GM12878 (cell line): ENCODE results near the gene PAPSS2. TPM values are rescaled to one million over a fixed set of nuclear protein-coding genes. Genes with fewer than 3 reads are reported as not detected.

Experiments
- ATAC-seq: fragments of 200-7000 bp; cut with Tn5 transposase; 3 replicates; pipeline ENCODE4 v1.9.1; 2020; ENCODE audit warnings: mild to moderate bottlenecking, moderate library complexity
- BruUV-seq: library from RNA; stranded (reverse); fragments of 400-500 nt; replicated peaks from 2 replicates; lab custom pipeline; 2021; lab: Mats Ljungman, UMichigan
- CTCF ChIA-PET: fragments of 300-600 bp; sonication (Branson Sonifier 250); formaldehyde crosslinking; extraction: SDS; loops from one replicate; lab custom pipeline; 2021; ENCODE audit warnings: inconsistent platforms; lab: Yijun Ruan, JAX
- POLR2A ChIA-PET: fragments of 350-600 bp; formaldehyde crosslinking; extraction: SDS; loops from one replicate; lab custom pipeline; 2021; ENCODE audit warnings: inconsistent platforms; lab: Charles Lee
- RAD21 ChIA-PET: fragments of 300-600 bp; sonication (Branson Sonifier 250); formaldehyde crosslinking; loops from one replicate; lab custom pipeline; 2023; ENCODE audit warnings: antibody characterized with exemption; ENCODE audit not compliant: unreplicated experiment; lab: Charles Lee
- SMC1A ChIA-PET: fragments of 300-600 bp; sonication (Branson Sonifier 250); formaldehyde crosslinking; loops from one replicate; lab custom pipeline; 2023; ENCODE audit not compliant: unreplicated experiment, uncharacterized antibody; lab: Charles Lee
- DNase-seq: peaks from one replicate; pipeline ENCODE4 v3.0.0-alpha.2; 2011; ENCODE audit warnings: low read depth, low spot score
- FAIRE-seq: peaks from 3 replicates; lab custom pipeline; 2011; peaks lifted over from hg19 to GRCh38; lab: Jason Lieb, UNC
- H2AFZ ChIP-seq: 2 replicates; pipeline ENCODE4 v1.6.0; 2011; ENCODE audit warnings: low read depth, low read length, control low read depth; ENCODE audit not compliant: control insufficient read depth
- H3K27ac ChIP-seq: 2 replicates; pipeline ENCODE4 v1.5.1; 2011; ENCODE audit warnings: control low read depth; ENCODE audit not compliant: control insufficient read depth, insufficient read depth
- H3K27me3 ChIP-seq, 2 experiments: replicated peaks in 1 of 2; 2 replicates each; pipeline versions ENCODE4 v1.6.0 to v1.6.1; 2011; ENCODE audit warnings: low read length in 1 of 2; ENCODE audit not compliant: control insufficient read depth in 2 of 2, insufficient read depth in 2 of 2
- H3K36me3 ChIP-seq, 2 experiments: 2 replicates each; pipeline ENCODE4 v1.5.1; 2011; ENCODE audit warnings: low read length in 1 of 2; ENCODE audit not compliant: control insufficient read depth in 2 of 2, insufficient read depth in 2 of 2
- H3K4me1 ChIP-seq: 2 replicates; pipeline ENCODE4 v1.6.1; 2011; ENCODE audit warnings: mild to moderate bottlenecking, low read length, moderate library complexity, mixed read lengths; ENCODE audit not compliant: control insufficient read depth, insufficient read depth
- H3K4me2 ChIP-seq: 2 replicates; pipeline ENCODE4 v1.6.0; 2011; ENCODE audit warnings: control low read depth; ENCODE audit not compliant: control insufficient read depth, insufficient read depth
- H3K4me3 ChIP-seq: fragments of 200-600 bp; sonication (generic); 2 replicates; pipeline ENCODE4 v1.5.1; 2016
- H3K79me2 ChIP-seq: 2 replicates; pipeline ENCODE4 v1.6.0; 2011; ENCODE audit warnings: low read length; ENCODE audit not compliant: control insufficient read depth, insufficient read depth
- H3K9ac ChIP-seq: 2 replicates; pipeline ENCODE4 v1.8.0; 2011; ENCODE audit warnings: low read length, control low read depth, mixed read lengths; ENCODE audit not compliant: control insufficient read depth, insufficient read depth
- H3K9me3 ChIP-seq: replicated peaks from 3 replicates; pipeline ENCODE4 v1.5.1; 2011; ENCODE audit warnings: mild to moderate bottlenecking, low read length; ENCODE audit not compliant: control insufficient read depth, insufficient read depth
- H4K20me1 ChIP-seq: 2 replicates; pipeline ENCODE4 v1.6.0; 2011; ENCODE audit not compliant: control insufficient read depth, insufficient read depth
- BCL11A ChIP-seq: IDR thresholded peaks from 2 replicates; pipeline ENCODE4 v1.6.1; 2011; ENCODE audit warnings: low read depth, low read length
- CHD1 ChIP-seq: IDR thresholded peaks from 2 replicates; pipeline ENCODE4 v1.6.1; 2012; ENCODE audit warnings: low read depth, low read length, improper control_type of control experiment
- CHD4 ChIP-seq: fragments of 200-600 bp; sonication (generic); IDR thresholded peaks from 2 replicates; pipeline ENCODE4 v1.6.1; 2016; ENCODE audit warnings: mild to moderate bottlenecking
- GATAD2B ChIP-seq: fragments of 450-650 bp; conservative IDR thresholded peaks from 2 replicates; pipeline ENCODE4 v1.6.1; 2017; ENCODE audit warnings: low read depth, mild to moderate bottlenecking, moderate library complexity
- MTA2 ChIP-seq: fragments of 450-650 bp; IDR thresholded peaks from 2 replicates; pipeline ENCODE4 v1.6.1; 2016; ENCODE audit warnings: low read depth, mild to moderate bottlenecking, moderate library complexity
- MYB ChIP-seq: fragments of 150-350 bp; IDR thresholded peaks from 2 replicates; pipeline ENCODE4 v1.6.1; 2014; ENCODE audit warnings: mild to moderate bottlenecking, low read depth, low read length, borderline replicate concordance
- NFIC ChIP-seq: IDR thresholded peaks from 2 replicates; pipeline ENCODE4 v1.6.1; 2012; ENCODE audit warnings: low read depth, mild to moderate bottlenecking, inconsistent platforms, low read length, moderate library complexity
- NFYA ChIP-seq: IDR thresholded peaks from 2 replicates; pipeline ENCODE4 v1.6.1; 2011; ENCODE audit warnings: low read depth, mild to moderate bottlenecking, low read length, improper control_type of control experiment, borderline replicate concordance
- NR2C1 ChIP-seq: fragments of 450-650 bp; IDR thresholded peaks from 2 replicates; pipeline ENCODE4 v1.6.1; 2017; ENCODE audit warnings: antibody characterized with exemption, mild to moderate bottlenecking, moderate library complexity
- PML ChIP-seq: IDR thresholded peaks from 2 replicates; pipeline ENCODE4 v1.6.1; 2012; ENCODE audit warnings: low read length, inconsistent platforms
- POLR2AphosphoS5 ChIP-seq: IDR thresholded peaks from 2 replicates; pipeline ENCODE4 v1.6.1; 2011; ENCODE audit warnings: mild to moderate bottlenecking, low read length, inconsistent platforms
- SMAD5 ChIP-seq: IDR thresholded peaks from 2 replicates; pipeline ENCODE4 v1.6.1; 2016; ENCODE audit warnings: antibody characterized with exemption, low read depth
- SMC3 ChIP-seq: IDR thresholded peaks from 2 replicates; pipeline ENCODE4 v1.6.1; 2011; ENCODE audit warnings: low read length, improper control_type of control experiment, borderline replicate concordance
- TCF3 ChIP-seq: IDR thresholded peaks from 2 replicates; pipeline ENCODE4 v1.6.1; 2012; ENCODE audit warnings: low read depth, mild to moderate bottlenecking, low read length, borderline replicate concordance; ENCODE audit not compliant: insufficient read depth
- ZNF217 ChIP-seq: fragments of 450-650 bp; IDR thresholded peaks from 2 replicates; pipeline ENCODE4 v1.6.1; 2017; ENCODE audit warnings: antibody characterized with exemption, mild to moderate bottlenecking
- WGBS: methylation state at CpG from one replicate; pipeline ENCODE4 v1.1.6; 2016; ENCODE audit warnings: low lambda C conversion rate; ENCODE audit not compliant: insufficient replicate concordance, insufficient coverage; ENCODE audit errors: missing lambda C conversion rate; 5-methylcytosine and 5-hydroxymethylcytosine counted together
- in situ Hi-C: fragments of 300-500 bp; cut with MboI; formaldehyde crosslinking; loops from 9 replicates; pipeline ENCODE4 v1.14.3; 2018; ENCODE audit warnings: mixed read lengths
- intact Hi-C: fragments of 100-400 bp; cut with micrococcal nuclease; formaldehyde crosslinking; loops from one replicate; pipeline ENCODE4 v1.14.2; 2022; ENCODE audit not compliant: unreplicated experiment
- polyA plus RNA-seq, 11 experiments: library from polyadenylated mRNA; depleted of rRNA in 4 of 11; unstranded in 6 of 11; stranded (reverse) in 5 of 11; fragments of >200 nt; fragmentation: Nextera tagmentation in 4 of 11; fragmentation: Illumina TruSeq in 1 of 11; extraction: Ambion mirVana in 4 of 11; extraction: Trizol in 1 of 11; gene quantifications; 1 replicate in 1 of 11; 2 replicates in 10 of 11; pipeline versions ENCODE4 v1.2.1 to v1.2.3, GENCODE V29; 2011 to 2016; ENCODE audit warnings: inconsistent platforms in 2 of 11, missing spikeins in 2 of 11, low read depth in 1 of 11
- total RNA-seq, 4 experiments: library from RNA; depleted of rRNA in 3 of 4; stranded (reverse); fragments of >200 nt in 3 of 4; fragmentation: Illumina TruSeq in 1 of 4; extraction: Trizol in 1 of 4; gene quantifications; 2 replicates each; pipeline versions ENCODE4 v1.2.1 to v1.2.3, GENCODE V29; 2013 to 2021
- TF ChIP-seq, protein P1 (sequence below): IDR thresholded peaks from 2 replicates; pipeline ENCODE4 v1.6.1; 2012; ENCODE audit warnings: low read depth, low read length, improper control_type of control experiment
- TF ChIP-seq, protein P2 (sequence below): fragments of 450-650 bp; IDR thresholded peaks from 2 replicates; pipeline ENCODE4 v1.6.1; 2017; ENCODE audit warnings: mild to moderate bottlenecking
- TF ChIP-seq, protein P3 (sequence below): IDR thresholded peaks from 2 replicates; pipeline ENCODE4 v1.6.1; 2012; ENCODE audit warnings: improper control_type of control experiment, low read depth, low read length; ENCODE audit not compliant: insufficient replicate concordance

PAPSS2 gene
- total and polyA plus RNA-seq, 10 of the 15 experiments (the other 5 are each of a cell fraction or from before 2014, with no cell fraction given), result 0.15 to 2.1 (median 0.37) TPM

DNA sequence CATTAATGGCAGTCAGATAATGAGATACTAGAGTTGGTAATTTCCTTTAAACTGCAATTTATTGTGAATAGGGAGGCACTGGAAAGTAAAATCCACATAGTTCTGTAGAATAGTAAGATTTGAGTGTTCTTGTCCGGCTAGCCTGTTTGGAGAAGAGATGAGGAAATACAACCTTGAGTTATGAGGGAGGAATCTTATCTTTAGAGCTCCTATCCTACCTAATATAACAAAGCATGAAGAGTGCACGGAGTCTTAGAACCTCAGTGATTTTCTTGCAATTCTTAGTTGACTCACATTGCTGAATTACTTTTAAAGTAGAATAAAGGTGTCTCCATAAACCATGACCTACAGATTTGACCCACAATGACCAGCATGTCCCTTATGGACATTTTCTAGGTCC is 84.9 kb downstream of the PAPSS2 start:
- intact Hi-C loops, result no loop called here
- ChIA-PET RAD21 (interaction anchor here (0.9 kb wide), 1 partner anchor 642 kb away, joined by 3 read pairs; no protein-coding TSS in a partner anchor), POLR2A (interaction anchor here (0.7 kb wide), 1 partner anchor 19 kb away, joined by 3 read pairs; no protein-coding TSS in a partner anchor), CTCF (interaction anchor here (0.6 to 1.4 kb wide), 7 partner anchors 10 to 102 kb away, joined by 3 to 4 read pairs (median 3); no protein-coding TSS in a partner anchor), SMC1A (interaction anchor here (0.7 kb wide), 1 partner anchor 29 kb away, joined by 3 read pairs; no protein-coding TSS in a partner anchor)
- no peak for TF ChIP-seq MTA2
- TF ChIP-seq NFIC, result no peak
- TF ChIP-seq, protein P1, sequence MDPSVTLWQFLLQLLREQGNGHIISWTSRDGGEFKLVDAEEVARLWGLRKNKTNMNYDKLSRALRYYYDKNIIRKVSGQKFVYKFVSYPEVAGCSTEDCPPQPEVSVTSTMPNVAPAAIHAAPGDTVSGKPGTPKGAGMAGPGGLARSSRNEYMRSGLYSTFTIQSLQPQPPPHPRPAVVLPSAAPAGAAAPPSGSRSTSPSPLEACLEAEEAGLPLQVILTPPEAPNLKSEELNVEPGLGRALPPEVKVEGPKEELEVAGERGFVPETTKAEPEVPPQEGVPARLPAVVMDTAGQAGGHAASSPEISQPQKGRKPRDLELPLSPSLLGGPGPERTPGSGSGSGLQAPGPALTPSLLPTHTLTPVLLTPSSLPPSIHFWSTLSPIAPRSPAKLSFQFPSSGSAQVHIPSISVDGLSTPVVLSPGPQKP, result no peak
- TF ChIP-seq CHD4, result no peak
- no peak for TF ChIP-seq NR2C1
- no peak for TF ChIP-seq SMC3
- TF ChIP-seq, protein P2, sequence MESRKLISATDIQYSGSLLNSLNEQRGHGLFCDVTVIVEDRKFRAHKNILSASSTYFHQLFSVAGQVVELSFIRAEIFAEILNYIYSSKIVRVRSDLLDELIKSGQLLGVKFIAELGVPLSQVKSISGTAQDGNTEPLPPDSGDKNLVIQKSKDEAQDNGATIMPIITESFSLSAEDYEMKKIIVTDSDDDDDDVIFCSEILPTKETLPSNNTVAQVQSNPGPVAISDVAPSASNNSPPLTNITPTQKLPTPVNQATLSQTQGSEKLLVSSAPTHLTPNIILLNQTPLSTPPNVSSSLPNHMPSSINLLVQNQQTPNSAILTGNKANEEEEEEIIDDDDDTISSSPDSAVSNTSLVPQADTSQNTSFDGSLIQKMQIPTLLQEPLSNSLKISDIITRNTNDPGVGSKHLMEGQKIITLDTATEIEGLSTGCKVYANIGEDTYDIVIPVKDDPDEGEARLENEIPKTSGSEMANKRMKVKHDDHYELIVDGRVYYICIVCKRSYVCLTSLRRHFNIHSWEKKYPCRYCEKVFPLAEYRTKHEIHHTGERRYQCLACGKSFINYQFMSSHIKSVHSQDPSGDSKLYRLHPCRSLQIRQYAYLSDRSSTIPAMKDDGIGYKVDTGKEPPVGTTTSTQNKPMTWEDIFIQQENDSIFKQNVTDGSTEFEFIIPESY, result no peak
- no peak for TF ChIP-seq GATAD2B
- no peak for TF ChIP-seq CHD1
- no peak for TF ChIP-seq BCL11A
- TF ChIP-seq, protein P3, sequence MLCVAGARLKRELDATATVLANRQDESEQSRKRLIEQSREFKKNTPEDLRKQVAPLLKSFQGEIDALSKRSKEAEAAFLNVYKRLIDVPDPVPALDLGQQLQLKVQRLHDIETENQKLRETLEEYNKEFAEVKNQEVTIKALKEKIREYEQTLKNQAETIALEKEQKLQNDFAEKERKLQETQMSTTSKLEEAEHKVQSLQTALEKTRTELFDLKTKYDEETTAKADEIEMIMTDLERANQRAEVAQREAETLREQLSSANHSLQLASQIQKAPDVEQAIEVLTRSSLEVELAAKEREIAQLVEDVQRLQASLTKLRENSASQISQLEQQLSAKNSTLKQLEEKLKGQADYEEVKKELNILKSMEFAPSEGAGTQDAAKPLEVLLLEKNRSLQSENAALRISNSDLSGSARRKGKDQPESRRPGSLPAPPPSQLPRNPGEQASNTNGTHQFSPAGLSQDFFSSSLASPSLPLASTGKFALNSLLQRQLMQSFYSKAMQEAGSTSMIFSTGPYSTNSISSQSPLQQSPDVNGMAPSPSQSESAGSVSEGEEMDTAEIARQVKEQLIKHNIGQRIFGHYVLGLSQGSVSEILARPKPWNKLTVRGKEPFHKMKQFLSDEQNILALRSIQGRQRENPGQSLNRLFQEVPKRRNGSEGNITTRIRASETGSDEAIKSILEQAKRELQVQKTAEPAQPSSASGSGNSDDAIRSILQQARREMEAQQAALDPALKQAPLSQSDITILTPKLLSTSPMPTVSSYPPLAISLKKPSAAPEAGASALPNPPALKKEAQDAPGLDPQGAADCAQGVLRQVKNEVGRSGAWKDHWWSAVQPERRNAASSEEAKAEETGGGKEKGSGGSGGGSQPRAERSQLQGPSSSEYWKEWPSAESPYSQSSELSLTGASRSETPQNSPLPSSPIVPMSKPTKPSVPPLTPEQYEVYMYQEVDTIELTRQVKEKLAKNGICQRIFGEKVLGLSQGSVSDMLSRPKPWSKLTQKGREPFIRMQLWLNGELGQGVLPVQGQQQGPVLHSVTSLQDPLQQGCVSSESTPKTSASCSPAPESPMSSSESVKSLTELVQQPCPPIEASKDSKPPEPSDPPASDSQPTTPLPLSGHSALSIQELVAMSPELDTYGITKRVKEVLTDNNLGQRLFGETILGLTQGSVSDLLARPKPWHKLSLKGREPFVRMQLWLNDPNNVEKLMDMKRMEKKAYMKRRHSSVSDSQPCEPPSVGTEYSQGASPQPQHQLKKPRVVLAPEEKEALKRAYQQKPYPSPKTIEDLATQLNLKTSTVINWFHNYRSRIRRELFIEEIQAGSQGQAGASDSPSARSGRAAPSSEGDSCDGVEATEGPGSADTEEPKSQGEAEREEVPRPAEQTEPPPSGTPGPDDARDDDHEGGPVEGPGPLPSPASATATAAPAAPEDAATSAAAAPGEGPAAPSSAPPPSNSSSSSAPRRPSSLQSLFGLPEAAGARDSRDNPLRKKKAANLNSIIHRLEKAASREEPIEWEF, result no peak
- TF ChIP-seq TCF3, result no peak
- TF ChIP-seq ZNF217, result no peak
- no peak for TF ChIP-seq NFYA
- no peak for TF ChIP-seq SMAD5
- TF ChIP-seq PML, result no peak
- no peak for TF ChIP-seq MYB
- no peak for TF ChIP-seq POLR2AphosphoS5
- H3K36me3 ChIP-seq, result no peaks in the 10 kb centered on the region
- no peaks in the 10 kb centered on the region for H3K9me3 ChIP-seq
- no peaks in the 10 kb centered on the region for H3K4me1 ChIP-seq
- H3K79me2 ChIP-seq, result no peaks in the 10 kb centered on the region
- DNase-seq (no peak), ATAC-seq (no peak), FAIRE-seq (no peak)
- no peaks in the 10 kb centered on the region for H4K20me1 ChIP-seq
- in situ Hi-C loops, result loop anchor here (25.0 kb wide), 1 partner anchor 207 kb away; no protein-coding TSS in a partner anchor
- WGBS, result 85% methylated on average over 2 of the region's 2 CpGs
- no TSS peak for BruUV-seq
- no peak overlapping the region for H3K4me3 ChIP-seq
- no peak overlapping the region for H3K27ac ChIP-seq
- no peak overlapping the region for H3K9ac ChIP-seq
- no peaks in the 10 kb centered on the region for H3K27me3 ChIP-seq
- H3K4me2 ChIP-seq, result no peak overlapping the region
- H2AFZ ChIP-seq, result no peak overlapping the region
